Ovary (tissue), 3 donors: ENCODE results near the gene NPAT.

Experiments
- POLR2A ChIP-seq: fragments of 450-650 bp; IDR thresholded peaks from one replicate; pipeline ENCODE4 v1.6.1; 2017; ENCODE audit warnings: antibody characterized with exemption, mild to moderate bottlenecking, moderate library complexity
- TF ChIP-seq, protein P1 (sequence below), 3 donors: fragments of 450-650 bp in 2 of 3; fragments of 200-600 bp in 1 of 3; IDR thresholded peaks; one replicate each; pipeline versions ENCODE4 v1.5.1 to v1.8.0; 2016 to 2022; ENCODE audit warnings: antibody characterized with exemption in 3 of 3, mild to moderate bottlenecking in 1 of 3
- donor health status: DM: no; HTN: no; CAD: no.

DNA sequence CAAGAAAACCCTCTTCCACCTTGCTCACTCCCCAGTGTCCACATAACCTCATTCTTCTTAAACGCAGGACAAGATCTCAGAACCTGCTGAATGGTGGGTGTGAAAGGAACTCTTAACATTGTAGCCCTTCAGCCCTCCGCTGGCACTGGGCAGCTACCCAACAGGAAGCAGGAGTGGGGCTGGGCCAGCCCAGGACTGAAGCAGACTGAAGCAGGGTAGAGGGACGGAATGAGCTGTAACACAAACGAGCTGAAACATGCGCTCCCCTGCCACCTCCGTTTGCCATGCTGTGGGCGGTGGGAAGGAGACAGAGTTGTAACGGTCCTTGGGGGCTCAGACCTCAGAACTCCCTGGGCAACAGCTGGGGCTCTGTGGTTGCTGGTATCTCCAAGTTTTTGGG is 23.6 kb downstream of the NPAT start:
- no peak for TF ChIP-seq POLR2A
- TF ChIP-seq, protein P1, sequence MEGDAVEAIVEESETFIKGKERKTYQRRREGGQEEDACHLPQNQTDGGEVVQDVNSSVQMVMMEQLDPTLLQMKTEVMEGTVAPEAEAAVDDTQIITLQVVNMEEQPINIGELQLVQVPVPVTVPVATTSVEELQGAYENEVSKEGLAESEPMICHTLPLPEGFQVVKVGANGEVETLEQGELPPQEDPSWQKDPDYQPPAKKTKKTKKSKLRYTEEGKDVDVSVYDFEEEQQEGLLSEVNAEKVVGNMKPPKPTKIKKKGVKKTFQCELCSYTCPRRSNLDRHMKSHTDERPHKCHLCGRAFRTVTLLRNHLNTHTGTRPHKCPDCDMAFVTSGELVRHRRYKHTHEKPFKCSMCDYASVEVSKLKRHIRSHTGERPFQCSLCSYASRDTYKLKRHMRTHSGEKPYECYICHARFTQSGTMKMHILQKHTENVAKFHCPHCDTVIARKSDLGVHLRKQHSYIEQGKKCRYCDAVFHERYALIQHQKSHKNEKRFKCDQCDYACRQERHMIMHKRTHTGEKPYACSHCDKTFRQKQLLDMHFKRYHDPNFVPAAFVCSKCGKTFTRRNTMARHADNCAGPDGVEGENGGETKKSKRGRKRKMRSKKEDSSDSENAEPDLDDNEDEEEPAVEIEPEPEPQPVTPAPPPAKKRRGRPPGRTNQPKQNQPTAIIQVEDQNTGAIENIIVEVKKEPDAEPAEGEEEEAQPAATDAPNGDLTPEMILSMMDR (IDR thresholded peaks at IDR 0.05), result no peak
